ENCODE data around the gene TFPT. TPM values are rescaled to one million over a fixed set of nuclear protein-coding genes. Genes with fewer than 3 reads are reported as not detected.

Gene TFPT
- total and polyA plus RNA-seq, 2 of the 13 experiments (the other 11 are each of a cell fraction or from before 2014, with no cell fraction given), result 8.4 to 10.7 TPM

- no peak for TF ChIP-seq ZNF577 (CRISPR knock-in tag; IDR thresholded peaks at IDR 0.05; ENCODE audit: borderline replicate concordance, low read depth)
- TF ChIP-seq ZNF143 (CRISPR knock-in tag; IDR thresholded peaks at IDR 0.05), result no peak
- peak; percentile 94 for TF ChIP-seq PBX2 (CRISPR knock-in tag; IDR thresholded peaks at IDR 0.05)
- TF ChIP-seq TFE3 (CRISPR knock-in tag; IDR thresholded peaks at IDR 0.05), result no peak
- no peak for TF ChIP-seq ZNF546 (CRISPR knock-in tag; conservative IDR thresholded peaks at IDR 0.05)
- TF ChIP-seq PHF8 (CRISPR knock-in tag; IDR thresholded peaks at IDR 0.05), result peak; percentile 58
- no peak for TF ChIP-seq POLR2AphosphoS2 (IDR thresholded peaks at IDR 0.05; ENCODE audit: low read depth, low read length)
- no peak for TF ChIP-seq ZNF451 (CRISPR knock-in tag; IDR thresholded peaks at IDR 0.05)
- no peak for TF ChIP-seq THRA (CRISPR knock-in tag; IDR thresholded peaks at IDR 0.05; ENCODE audit: borderline replicate concordance)
- peak; percentile 25; the same call in 1 of the 2 replicates for TF ChIP-seq SALL1 (CRISPR knock-in tag; IDR thresholded peaks at IDR 0.05)
- TF ChIP-seq RXRB (CRISPR knock-in tag; IDR thresholded peaks at IDR 0.05; ENCODE audit: borderline replicate concordance), result no peak
- no peak for TF ChIP-seq ZNF329 (CRISPR knock-in tag; IDR thresholded peaks at IDR 0.05; ENCODE audit: low read depth)
- TF ChIP-seq ZNF737 (CRISPR knock-in tag; IDR thresholded peaks at IDR 0.05; ENCODE audit: borderline replicate concordance), result no peak
- TF ChIP-seq PREB (CRISPR knock-in tag; IDR thresholded peaks at IDR 0.05), result no peak
- no peak; the same call in 1 of the 2 replicates for TF ChIP-seq ZNF878 (CRISPR knock-in tag; IDR thresholded peaks at IDR 0.05)
- no peak for TF ChIP-seq RORA (CRISPR knock-in tag; IDR thresholded peaks at IDR 0.05)
- no peak for TF ChIP-seq ZMAT5 (CRISPR knock-in tag; IDR thresholded peaks at IDR 0.05; ENCODE audit: borderline replicate concordance, low read depth)
- TF ChIP-seq ZSCAN5A (CRISPR knock-in tag; IDR thresholded peaks at IDR 0.05; ENCODE audit: borderline replicate concordance), result no peak
- TF ChIP-seq ZNF414 (CRISPR knock-in tag; IDR thresholded peaks at IDR 0.05), result no peak
Measured at GRCh38 chr19:54136864-54137698, 21.6 kb upstream of the TFPT start (continued).
